ENCODE data around the gene BRINP2. TPM values are rescaled to one million over a fixed set of nuclear protein-coding genes. Genes with fewer than 3 reads are reported as not detected.

BRINP2 gene
- total and polyA plus RNA-seq, 2 of the 13 experiments (the other 11 are each of a cell fraction or from before 2014, with no cell fraction given): 0.08 to 0.20 TPM

- no peak for FAIRE-seq
- no peak overlapping the region for H3K27ac ChIP-seq (ENCODE audit: extremely low read length, insufficient read depth, low read length)
- POLR2A ChIA-PET: no interaction called here
Measured at GRCh38 chr1:177286396-177286795, 115.6 kb downstream of the BRINP2 start.

More at GRCh38 chr1:177286396-177286795, 115.6 kb downstream of the BRINP2 start:
- CTCF ChIA-PET (ENCODE audit: low intra/inter-chr PET ratio, low total read pairs): no interaction called here
- Histone ChIP-seq H3K4me2 (ENCODE audit: low read depth, low read length) (no peak overlapping the region), H3K79me2 (ENCODE audit: insufficient read depth, low read length) (no peaks in the 10 kb centered on the region), H3K36me3 (replicated peaks in 1 of 2; ENCODE audit: control insufficient read depth in 1 of 2, insufficient read depth in 2 of 2, low read length in 2 of 2) (no peaks in the 10 kb centered on the region), H4K20me1 (ENCODE audit: insufficient read depth, low read length) (no peaks in the 10 kb centered on the region), H3K4me3 (replicated peaks in 1 of 3; ENCODE audit: insufficient read depth in 1 of 3, low read depth in 2 of 3, low read length in 3 of 3) (no peak overlapping the region), H3K9ac (ENCODE audit: insufficient read depth, low read depth, low read length) (no peak overlapping the region), H3K27me3 (ENCODE audit: control insufficient read depth in 1 of 2, insufficient read depth in 2 of 2, low read length in 2 of 2) (no peaks in the 10 kb centered on the region; a peak in 1 of 5 replicates), H3K9me3 (ENCODE audit: low read length) (no peaks in the 10 kb centered on the region), H2AFZ (ENCODE audit: low read length) (no peak overlapping the region), H3K4me1 (ENCODE audit: insufficient read depth, low read length) (no peaks in the 10 kb centered on the region)
- no peak for TF ChIP-seq ELF4 (CRISPR knock-in tag; IDR thresholded peaks at IDR 0.05; ENCODE audit: borderline replicate concordance)
- TF ChIP-seq MED13 (CRISPR knock-in tag; IDR thresholded peaks at IDR 0.05): no peak
- no peak for TF ChIP-seq HNRNPLL (IDR thresholded peaks at IDR 0.05; ENCODE audit: low read depth, low read length, poor library complexity, severe bottlenecking)
- TF ChIP-seq SALL1 (CRISPR knock-in tag; IDR thresholded peaks at IDR 0.05): no peak
- TF ChIP-seq MAFG (CRISPR knock-in tag; IDR thresholded peaks at IDR 0.05): no peak
- TF ChIP-seq ISL2 (CRISPR knock-in tag; IDR thresholded peaks at IDR 0.05): no peak
- no peak for TF ChIP-seq NR1H2 (CRISPR knock-in tag; IDR thresholded peaks at IDR 0.05; ENCODE audit: borderline replicate concordance, low read depth)
- TF ChIP-seq BCLAF1 (IDR thresholded peaks at IDR 0.05): no peak
- no peak for TF ChIP-seq YEATS2 (CRISPR knock-in tag; IDR thresholded peaks at IDR 0.05; ENCODE audit: borderline replicate concordance)
- intact Hi-C loops (cut with micrococcal nuclease; ENCODE audit: unreplicated experiment) (no loop called here), in situ Hi-C loops (cut with HindIII; ENCODE audit: extremely low pct_ligation_motif_present, low pct_unique_long_range_greater_than_20kb) (no loop called here)
- DNase-seq (ENCODE audit: low spot score): no peak
- no TSS peak for BruUV-seq (replicated peaks)
- 11% methylated on average over 3 of the region's 3 CpGs for WGBS (ENCODE audit: low lambda C conversion rate)
- ATAC-seq: no peak
